HG03064 (cell line): ENCODE results near the gene SRL.

Source experiments
- ATAC-seq: cut with Tn5 transposase; IDR thresholded peaks from one replicate; pipeline ENCODE4 v1.9.1; 2021; ENCODE audit warnings: low read depth; ENCODE audit not compliant: unreplicated experiment

SRL gene

GRCh38 chr16:4204521-4204920 lies 37.4 kb downstream of the SRL start:
- ATAC-seq = no peak

- ATAC-seq = no peak
Measured at GRCh38 chr16:4203748-4204147, 38.1 kb downstream of the SRL start.

DNA sequence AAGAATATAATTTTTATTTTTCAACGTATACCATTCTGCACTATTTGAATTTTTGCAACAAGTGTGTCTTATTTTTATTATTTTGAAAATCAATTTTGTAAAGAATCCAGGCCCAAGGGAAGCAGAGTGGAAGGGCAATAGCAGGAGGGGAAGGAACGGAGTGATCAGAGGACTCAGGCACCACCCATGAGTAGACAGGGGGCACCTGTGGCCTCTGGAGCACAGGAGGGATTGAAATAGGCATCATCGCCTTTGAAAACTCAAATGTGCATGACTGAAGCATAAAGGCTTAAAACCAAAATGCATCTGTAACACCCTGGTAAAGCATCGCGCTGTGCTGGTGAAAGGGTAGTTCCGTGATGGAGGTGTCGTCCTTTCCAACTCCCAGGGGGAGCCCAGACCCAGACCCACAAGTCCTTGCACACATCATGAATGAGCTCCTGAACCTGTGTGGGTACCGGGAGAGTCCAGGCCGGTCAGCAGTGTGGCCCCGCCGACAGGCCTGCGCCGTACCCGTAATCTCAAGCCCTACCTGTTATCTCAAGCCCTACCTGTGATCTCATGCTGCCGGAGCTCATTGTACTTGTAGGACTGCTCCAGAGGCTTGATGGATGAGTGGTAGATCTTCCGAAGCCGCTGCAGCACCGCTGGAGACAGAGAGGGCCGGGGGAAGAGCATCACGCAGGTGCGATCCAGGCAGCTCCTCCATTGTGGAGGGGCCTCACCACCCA lies 39.1 kb downstream of the SRL start:
- no peak for ATAC-seq

DNA sequence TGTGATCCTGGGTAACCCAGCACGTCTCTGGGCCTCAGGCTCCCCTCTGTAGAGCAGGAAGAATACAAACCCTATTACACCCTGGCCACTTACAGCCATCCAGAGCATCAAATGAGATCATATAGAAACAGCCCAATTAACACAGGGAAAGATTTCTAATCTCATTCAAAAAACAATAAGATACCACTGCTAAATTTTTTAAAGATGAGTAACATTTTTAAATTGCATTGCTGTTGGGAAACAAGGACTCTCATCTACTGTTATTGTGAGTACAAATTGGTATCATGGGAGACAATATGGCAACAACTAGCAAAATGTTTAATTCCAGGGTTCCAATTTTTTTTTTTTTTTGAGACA lies 41.1 kb downstream of the SRL start:
- no peak for ATAC-seq

DNA sequence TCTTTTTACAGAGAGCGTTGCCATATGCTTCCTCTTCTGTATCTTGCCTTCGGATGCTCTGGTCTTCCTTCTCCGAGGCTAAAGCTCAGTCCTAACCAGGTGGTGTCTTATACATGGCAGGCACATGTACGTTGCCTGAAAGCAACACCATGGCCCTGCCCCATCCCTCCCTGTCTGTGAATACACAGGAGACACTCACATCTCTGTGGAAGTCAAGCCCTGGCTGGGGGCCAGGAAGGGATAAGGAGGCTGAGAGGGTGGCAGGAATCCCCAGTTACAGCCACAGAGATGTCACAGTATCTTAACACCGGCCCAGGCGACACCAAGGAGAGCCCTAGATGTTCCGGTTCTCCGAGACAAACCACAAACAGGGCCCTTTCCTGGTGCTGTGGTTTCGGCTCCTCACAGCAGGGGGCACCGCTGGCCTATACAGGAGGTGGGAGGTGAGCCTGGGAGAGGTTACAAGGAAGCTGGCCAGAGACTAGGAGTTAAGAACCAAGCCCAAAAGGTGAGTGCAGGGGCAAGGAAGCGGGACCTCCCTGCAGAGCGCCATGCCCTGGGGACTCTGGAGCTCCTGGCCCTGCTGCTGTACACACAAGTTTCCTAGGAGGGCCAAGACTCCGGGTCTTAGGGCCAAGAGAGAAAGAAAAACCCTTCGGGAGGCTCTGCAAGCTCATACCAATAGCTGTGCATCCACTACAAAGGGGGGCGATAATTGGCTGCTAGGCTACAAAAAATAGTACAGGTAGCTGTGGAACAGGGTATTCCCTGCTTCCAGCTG lies 41.7 kb downstream of the SRL start:
- no peak for ATAC-seq

DNA sequence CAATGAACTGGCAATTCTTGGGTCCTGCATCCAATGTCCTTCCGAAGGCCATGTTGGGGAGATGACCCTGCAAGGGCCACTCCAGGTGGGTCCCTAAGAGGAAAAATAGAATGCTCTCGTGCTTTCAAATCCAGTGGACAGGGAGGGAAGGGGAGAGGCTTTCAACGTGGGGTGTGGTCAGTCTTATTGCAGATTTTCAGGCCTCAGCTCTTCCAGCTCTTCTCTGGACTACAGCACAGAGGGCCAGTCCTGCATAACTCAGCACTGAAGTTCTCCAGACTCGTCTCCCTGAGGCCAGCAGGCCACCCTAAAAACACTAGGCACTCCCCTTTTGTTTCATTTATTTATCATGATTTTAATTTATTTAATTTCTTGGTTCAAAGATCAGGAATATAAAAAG lies 43.1 kb downstream of the SRL start:
- ATAC-seq = no peak

- no peak for ATAC-seq
Measured at GRCh38 chr16:4194661-4195060, 47.2 kb downstream of the SRL start.

DNA sequence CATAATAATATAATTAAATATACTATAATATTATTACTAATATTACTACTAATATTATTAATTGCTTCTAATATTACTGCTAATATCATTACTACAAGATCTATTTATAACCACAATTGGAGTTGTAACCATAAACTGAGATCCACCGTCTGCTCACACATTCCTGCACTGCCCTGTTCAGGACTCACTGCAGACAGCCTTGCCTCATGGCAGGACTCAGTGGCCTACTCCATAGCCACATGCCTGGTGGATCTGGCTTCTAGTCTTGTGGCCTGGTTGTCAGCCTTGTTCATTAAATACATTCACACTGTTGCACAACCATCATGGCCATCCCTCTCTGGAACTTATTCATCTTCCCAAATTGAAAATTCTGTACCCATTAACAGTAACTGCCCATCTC lies 48.0 kb downstream of the SRL start:
- no peak for ATAC-seq

DNA sequence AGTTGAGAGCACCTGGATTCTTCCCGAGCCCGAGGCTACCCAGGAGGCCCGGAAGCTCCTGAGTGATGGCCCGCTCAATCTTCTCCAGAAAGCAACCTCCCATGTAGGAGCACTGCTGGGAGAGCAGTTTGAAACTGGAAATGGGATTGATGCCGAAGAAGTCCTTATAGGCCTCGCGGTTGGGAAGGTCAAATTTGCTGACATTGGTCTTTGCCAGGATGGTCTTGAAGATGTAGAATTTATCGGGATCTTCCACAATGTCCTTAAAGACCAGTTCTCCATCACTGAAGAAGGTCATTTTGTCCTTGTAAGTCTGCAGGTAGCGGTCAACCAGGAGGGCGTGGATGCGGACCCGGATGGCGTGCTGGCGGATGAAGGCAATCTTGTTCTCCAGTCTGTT lies 49.7 kb downstream of the SRL start:
- no peak for ATAC-seq

GRCh38 chr16:4190712-4191333 lies 51.1 kb downstream of the SRL start:
- ATAC-seq = no peak

DNA sequence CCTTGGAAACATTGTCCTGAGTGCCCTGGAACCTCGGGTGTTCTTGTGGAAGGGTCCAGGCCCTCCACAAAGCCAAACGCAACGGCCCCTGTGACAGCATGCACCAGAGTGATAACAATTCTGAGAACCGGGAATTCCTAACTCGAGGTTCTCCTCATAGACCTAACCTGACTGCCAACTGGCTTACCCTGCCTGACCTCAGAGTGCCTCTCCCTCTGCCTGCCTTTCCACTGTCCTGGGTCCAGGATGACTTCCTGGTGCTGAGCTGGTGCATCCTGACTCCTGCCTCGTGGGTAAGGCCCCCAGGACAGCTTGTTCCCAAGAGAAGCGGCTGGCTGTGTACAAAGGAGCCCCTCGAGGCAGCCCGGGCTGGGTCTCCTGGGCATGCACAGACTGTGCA lies 51.8 kb downstream of the SRL start:
- ATAC-seq = no peak

DNA sequence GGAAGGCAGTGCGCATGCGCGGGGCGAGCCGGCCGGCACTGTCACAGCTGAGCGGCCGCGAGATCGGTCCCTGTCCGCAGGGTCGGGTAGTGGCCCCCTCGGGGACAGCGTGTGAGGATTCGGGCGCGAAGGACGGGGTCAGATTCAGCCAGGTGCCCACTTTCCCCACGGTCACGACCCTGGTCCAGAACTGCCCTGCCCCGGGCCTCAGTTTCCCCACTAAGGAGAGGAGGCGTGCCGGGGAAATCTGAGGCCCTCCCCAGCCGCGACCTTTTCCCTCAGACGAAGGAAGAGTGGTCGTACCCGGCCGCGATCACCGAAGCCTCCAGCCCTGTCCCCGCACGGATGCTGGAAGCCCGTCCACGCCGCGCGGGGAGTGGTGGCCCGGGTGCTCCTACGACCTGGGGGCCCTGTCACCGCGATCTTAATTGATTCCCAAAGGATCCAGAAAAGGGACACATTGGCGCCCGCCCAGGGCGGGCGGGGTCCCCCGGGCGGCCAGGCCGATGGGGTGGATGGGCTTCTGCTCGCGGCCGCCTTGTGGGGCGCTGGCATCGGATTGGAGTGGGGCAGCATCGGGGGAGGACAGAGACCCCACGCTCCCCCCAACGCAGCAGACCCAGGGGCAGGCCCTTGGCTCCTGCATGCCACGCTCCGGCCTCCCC lies 57.7 kb downstream of the SRL start:
- peak; percentile 4 for ATAC-seq

GRCh38 chr16:4183237-4184037 lies 58.4 kb downstream of the SRL start:
- ATAC-seq = peak; percentile 60

DNA sequence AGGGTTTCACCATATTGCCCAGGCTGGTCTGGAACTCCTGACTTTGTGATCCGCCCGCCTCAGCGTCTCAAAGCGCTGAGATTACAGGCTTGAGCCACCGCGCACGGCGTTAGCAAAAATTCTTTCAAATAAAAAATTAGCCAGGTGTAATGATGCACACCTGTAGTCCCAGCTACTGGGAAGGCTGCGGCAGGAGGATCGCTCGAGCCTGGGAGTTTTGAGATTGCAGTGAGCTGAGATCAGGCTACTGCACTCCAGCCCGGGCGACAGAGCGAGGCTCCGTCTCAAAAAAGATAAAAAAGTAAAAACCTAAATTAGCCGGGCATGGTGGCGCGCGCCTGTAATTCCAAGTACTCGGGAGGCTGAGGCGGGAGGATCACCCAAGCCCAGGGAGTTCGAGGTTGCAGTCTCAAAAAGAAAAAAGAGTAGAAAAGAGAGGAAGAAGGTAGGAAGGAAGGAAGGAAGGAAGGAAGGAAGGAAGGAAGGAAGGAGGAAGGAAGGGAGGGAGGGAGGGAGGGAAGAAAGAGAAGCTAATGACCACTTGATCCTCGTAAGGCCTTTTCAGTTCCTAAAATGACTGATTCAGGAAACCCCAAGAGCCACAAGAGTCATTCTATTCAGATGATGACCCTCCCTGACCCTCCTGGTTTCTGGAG lies 59.2 kb downstream of the SRL start:
- ATAC-seq = peak; percentile 25

GRCh38 chr16:4180511-4180910 lies 61.4 kb downstream of the SRL start:
- ATAC-seq = no peak

- ATAC-seq = no peak
Measured at GRCh38 chr16:4179763-4180260, 62.1 kb downstream of the SRL start.

DNA sequence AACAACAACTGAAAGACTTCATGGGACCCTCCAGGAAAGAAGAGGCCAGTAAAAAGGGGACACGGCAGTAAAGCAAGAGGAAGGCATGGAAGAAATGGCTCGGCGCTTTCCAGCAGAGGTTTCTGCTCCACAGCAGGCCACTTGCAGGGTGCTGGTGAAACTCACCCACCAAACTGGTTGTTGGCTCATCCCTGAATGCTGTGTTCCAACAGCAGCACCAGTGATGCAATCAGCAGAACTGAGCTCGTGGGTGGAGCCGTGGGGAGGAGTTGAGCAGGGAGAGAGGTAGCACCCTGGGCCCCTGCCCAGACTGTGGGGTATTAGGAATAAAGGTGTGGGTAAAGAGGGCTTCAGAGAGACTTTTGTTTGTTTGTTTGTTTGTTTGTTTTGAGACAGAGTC lies 62.9 kb downstream of the SRL start:
- ATAC-seq = no peak

DNA sequence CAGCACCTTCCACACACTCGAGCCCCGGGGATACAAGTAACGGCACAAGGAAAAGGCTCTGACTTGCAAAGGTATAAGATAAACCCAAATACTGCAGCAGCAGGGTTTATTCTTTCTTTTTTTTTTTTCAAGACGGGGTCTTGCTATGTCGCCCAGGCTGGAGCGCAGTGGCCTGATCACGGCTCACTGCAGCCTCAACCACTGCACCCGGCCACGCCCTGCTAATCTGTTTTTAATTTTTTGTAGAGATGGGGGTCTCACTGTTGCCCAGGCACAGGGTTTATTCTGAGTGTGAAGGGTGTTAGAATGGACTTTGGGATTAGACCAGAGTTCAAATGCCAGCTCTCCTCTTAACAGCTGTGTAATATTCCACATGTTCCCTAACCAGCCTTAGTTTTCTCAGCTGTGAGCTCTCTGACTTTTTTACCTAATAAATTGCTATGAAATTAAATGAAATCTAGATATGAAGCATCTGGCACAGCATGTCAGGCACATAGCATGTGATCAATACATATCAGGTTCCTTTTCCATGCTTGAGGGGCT lies 63.3 kb downstream of the SRL start:
- ATAC-seq = no peak

DNA sequence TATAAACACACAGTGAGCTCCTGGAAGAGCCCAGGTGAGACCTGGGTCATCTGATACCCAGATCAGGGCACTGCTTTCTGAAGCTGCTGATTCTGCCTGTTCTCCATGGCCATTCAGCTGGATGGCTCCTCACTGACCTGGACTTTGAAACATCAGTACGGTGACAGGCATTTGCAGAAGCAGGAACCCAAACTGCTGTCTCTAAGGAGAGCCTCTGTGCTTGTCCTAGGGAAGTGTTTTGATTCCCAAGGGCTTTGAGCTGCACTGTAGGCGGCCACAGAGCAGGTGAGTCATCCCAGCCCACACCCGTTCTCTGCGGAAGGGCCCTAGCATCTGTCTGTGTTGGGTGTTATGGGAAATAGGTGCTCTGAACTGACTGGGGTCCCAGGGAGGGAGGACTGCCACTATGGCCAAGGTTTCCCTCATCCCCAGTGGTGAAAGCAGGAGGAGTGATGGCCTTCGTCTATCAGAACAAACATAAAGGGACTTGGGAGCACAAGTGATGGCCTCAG lies 64.9 kb downstream of the SRL start:
- peak; percentile 57 for ATAC-seq
